ENCODE data around the gene PSMB10.
"Not testable (repeated sequence)": the region's sequence is repeated elsewhere in the genome, so short reads cannot be mapped to it uniquely, and the experiment has no call there.

PSMB10 gene

GRCh38 chr16:67936124-67936879 is at the start of gene PSMB10:
Gene PSMB10, minus strand, starts transcription at chr16:67936850. Its CDS starts 101 bp downstream, at chr16:67936749.
- peak; percentile 31 for DNase-seq

- no peak for DNase-seq
Measured at GRCh38 chr16:67982011-67982696, 45.5 kb upstream of the PSMB10 start.

GRCh38 chr16:67979955-67980678 is 43.5 kb upstream of the PSMB10 start, which contains the start of gene DPEP3:
Gene DPEP3, minus strand, starts transcription at chr16:67980499. Its CDS starts 119 bp downstream, at chr16:67980380.
- no peak for DNase-seq

- no peak for DNase-seq
Measured at GRCh38 chr16:67977469-67978227, 41.0 kb upstream of the PSMB10 start.

- DNase-seq: no peak
Measured at GRCh38 chr16:67977005-67977404, 40.4 kb upstream of the PSMB10 start.

- DNase-seq: no peak
Measured at GRCh38 chr16:67976205-67976604, 39.6 kb upstream of the PSMB10 start.

- DNase-seq: no peak
Measured at GRCh38 chr16:67975321-67976105, 38.9 kb upstream of the PSMB10 start.

GRCh38 chr16:67972285-67972684 is 35.6 kb upstream of the PSMB10 start:
- DNase-seq: not testable (repeated sequence)

GRCh38 chr16:67971111-67971510 is 34.5 kb upstream of the PSMB10 start:
- DNase-seq: no peak

- no peak for DNase-seq
Measured at GRCh38 chr16:67969254-67970039, 32.8 kb upstream of the PSMB10 start.

- DNase-seq: peak; percentile 85
Measured at GRCh38 chr16:67968400-67969253, 32.0 kb upstream of the PSMB10 start, which contains the start of gene SLC12A4. Gene SLC12A4, minus strand, starts transcription at chr16:67968637. Its CDS starts 84 bp downstream, at chr16:67968553.

GRCh38 chr16:67967958-67968399 is 31.3 kb upstream of the PSMB10 start:
- DNase-seq: peak; percentile 41

GRCh38 chr16:67967183-67967957 is 30.7 kb upstream of the PSMB10 start:
- peak; percentile 22 for DNase-seq

GRCh38 chr16:67966549-67967182 is 30.0 kb upstream of the PSMB10 start:
- peak; percentile 19 for DNase-seq

- DNase-seq: no peak
Measured at GRCh38 chr16:67965668-67966548, 29.3 kb upstream of the PSMB10 start.

GRCh38 chr16:67964477-67965131 is 28.0 kb upstream of the PSMB10 start:
- DNase-seq: no peak

Data from fibroblast of upper back skin (primary cell).